ENCODE results near the gene DOLPP1. TPM values are rescaled to one million over a fixed set of nuclear protein-coding genes. Genes with fewer than 3 reads are reported as not detected.

DOLPP1 gene
- total RNA-seq, 1 experiment from 2014 or later, result 32.7 TPM

DNA sequence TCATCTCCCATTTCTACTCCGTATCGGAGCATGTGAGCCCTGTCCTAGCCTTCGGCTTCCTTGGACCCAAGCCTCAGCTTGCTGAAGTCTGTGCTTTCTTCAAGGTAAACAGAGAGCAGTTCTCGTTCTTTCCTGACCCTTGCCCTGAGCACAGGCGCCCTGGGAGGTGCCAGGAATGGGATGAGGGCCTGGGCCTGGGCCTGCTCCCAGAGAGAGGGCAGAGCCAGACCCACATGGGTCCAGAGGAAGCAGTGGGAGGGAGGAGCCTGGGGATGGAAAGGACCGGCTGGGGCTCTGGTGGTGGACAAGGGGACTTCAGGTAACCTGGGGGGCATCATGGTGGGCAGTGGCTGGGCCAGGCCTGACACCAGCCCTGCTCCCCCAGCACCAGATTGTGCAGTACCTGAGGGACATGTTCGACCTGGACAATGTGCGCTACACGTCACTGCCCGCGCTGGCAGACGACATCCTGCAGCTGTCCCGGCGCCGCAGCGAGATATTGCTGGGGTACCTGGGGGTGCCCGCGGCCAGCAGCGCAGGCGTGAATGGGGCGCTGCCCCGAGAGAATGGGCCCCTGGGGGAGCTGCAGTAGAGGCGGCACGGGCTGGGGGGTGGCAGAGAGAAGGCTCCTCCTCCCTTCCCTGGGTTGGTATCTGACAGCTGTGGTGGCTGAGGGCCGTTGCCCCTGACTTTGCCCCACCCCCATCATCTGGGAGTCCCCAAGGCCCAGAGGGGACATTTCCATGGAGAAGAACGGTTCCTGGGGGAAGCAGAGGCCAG lies 10.9 kb upstream of the DOLPP1 start (continued):
- TF ChIP-seq, protein P1, sequence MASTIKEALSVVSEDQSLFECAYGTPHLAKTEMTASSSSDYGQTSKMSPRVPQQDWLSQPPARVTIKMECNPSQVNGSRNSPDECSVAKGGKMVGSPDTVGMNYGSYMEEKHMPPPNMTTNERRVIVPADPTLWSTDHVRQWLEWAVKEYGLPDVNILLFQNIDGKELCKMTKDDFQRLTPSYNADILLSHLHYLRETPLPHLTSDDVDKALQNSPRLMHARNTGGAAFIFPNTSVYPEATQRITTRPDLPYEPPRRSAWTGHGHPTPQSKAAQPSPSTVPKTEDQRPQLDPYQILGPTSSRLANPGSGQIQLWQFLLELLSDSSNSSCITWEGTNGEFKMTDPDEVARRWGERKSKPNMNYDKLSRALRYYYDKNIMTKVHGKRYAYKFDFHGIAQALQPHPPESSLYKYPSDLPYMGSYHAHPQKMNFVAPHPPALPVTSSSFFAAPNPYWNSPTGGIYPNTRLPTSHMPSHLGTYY (CRISPR knock-in tag; IDR thresholded peaks at IDR 0.05), result no peak
- TF ChIP-seq, protein P2, sequence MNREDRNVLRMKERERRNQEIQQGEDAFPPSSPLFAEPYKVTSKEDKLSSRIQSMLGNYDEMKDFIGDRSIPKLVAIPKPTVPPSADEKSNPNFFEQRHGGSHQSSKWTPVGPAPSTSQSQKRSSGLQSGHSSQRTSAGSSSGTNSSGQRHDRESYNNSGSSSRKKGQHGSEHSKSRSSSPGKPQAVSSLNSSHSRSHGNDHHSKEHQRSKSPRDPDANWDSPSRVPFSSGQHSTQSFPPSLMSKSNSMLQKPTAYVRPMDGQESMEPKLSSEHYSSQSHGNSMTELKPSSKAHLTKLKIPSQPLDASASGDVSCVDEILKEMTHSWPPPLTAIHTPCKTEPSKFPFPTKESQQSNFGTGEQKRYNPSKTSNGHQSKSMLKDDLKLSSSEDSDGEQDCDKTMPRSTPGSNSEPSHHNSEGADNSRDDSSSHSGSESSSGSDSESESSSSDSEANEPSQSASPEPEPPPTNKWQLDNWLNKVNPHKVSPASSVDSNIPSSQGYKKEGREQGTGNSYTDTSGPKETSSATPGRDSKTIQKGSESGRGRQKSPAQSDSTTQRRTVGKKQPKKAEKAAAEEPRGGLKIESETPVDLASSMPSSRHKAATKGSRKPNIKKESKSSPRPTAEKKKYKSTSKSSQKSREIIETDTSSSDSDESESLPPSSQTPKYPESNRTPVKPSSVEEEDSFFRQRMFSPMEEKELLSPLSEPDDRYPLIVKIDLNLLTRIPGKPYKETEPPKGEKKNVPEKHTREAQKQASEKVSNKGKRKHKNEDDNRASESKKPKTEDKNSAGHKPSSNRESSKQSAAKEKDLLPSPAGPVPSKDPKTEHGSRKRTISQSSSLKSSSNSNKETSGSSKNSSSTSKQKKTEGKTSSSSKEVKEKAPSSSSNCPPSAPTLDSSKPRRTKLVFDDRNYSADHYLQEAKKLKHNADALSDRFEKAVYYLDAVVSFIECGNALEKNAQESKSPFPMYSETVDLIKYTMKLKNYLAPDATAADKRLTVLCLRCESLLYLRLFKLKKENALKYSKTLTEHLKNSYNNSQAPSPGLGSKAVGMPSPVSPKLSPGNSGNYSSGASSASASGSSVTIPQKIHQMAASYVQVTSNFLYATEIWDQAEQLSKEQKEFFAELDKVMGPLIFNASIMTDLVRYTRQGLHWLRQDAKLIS (CRISPR knock-in tag; IDR thresholded peaks at IDR 0.05; ENCODE audit: borderline replicate concordance), result no peak

DNA sequence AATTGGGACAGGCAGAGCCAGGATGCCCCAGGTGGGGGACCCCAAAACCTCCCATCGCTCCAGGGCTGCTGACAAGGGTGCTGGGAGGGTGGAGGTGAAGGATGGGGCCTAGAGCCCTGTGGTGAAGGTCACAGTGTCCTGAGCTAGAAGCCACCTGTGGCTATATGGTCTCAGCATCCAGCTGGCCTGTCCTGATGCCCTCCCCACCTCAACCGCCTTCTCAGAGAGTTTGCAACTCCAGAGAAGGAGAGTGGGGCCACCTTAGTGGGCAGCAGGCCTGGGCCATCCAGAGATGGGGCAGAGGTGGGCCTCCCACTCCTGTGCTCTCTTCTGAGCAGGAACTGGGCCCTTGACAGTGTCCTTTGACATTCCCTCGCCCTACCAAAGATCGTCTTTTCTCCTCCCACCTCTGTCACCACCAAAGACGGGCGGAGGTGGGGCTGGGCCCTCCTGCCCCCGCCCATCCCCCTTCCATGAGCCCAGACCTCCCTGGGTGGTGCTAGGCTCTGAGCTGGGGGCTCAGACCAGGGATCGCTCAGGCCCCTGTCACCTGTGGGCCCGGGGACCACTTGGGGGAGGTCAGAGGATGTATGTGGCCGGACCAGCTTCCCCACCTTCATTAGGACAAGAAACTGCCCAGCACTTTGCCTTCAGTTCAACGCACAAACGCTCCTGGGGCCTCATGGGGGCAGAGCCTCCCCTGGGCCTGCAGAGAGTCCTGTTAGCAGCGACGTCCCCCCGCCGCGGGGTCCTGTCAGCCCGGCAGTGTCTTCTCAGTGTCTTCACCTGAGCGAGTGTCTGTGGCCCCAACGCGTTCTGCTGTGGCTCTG lies 10.0 kb upstream of the DOLPP1 start:
- Mint-ChIP-seq H3K9me3 (no peaks in the 10 kb centered on the region), H3K36me3 (peaks cover 12% of the 10 kb centered on the region), H3K27ac (peak overlapping the region; percentile 85), H3K4me3 (peak overlapping the region; percentile 62), H3K4me1 (peaks cover 28% of the 10 kb centered on the region), H3K27me3 (ENCODE audit: low read depth) (no peaks in the 10 kb centered on the region)
- CTCF ChIA-PET, result interaction anchor here (0.6 to 2.4 kb wide), 5 partner anchors 9 to 338 kb away, joined by 3 to 10 read pairs (median 4); partner anchors contain the start of genes DOLPP1 and SH3GLB2
- ATAC-seq (peak; percentile 7), DNase-seq (ENCODE audit: low spot score) (no peak)
- POLR2A ChIA-PET, result interaction anchor here (1.4 kb wide), 1 partner anchor 10 kb away, joined by 5 read pairs; the partner anchor contains the start of gene DOLPP1
- TF ChIP-seq NFATC4 (CRISPR knock-in tag; IDR thresholded peaks at IDR 0.05) (no peak), ZNF138 (CRISPR knock-in tag; conservative IDR thresholded peaks at IDR 0.05) (no peak), SOX15 (CRISPR knock-in tag; IDR thresholded peaks at IDR 0.05) (no peak), ZNF423 (CRISPR knock-in tag; IDR thresholded peaks at IDR 0.05) (no peak), NR1H2 (CRISPR knock-in tag; IDR thresholded peaks at IDR 0.05) (no peak), SMAD4 (CRISPR knock-in tag; IDR thresholded peaks at IDR 0.05) (no peak), ZNF396 (CRISPR knock-in tag; IDR thresholded peaks at IDR 0.05; ENCODE audit: borderline replicate concordance) (no peak)
- TF ChIP-seq, protein P3, sequence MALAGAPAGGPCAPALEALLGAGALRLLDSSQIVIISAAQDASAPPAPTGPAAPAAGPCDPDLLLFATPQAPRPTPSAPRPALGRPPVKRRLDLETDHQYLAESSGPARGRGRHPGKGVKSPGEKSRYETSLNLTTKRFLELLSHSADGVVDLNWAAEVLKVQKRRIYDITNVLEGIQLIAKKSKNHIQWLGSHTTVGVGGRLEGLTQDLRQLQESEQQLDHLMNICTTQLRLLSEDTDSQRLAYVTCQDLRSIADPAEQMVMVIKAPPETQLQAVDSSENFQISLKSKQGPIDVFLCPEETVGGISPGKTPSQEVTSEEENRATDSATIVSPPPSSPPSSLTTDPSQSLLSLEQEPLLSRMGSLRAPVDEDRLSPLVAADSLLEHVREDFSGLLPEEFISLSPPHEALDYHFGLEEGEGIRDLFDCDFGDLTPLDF (CRISPR knock-in tag; IDR thresholded peaks at IDR 0.05), result no peak
- TF ChIP-seq, protein P4, sequence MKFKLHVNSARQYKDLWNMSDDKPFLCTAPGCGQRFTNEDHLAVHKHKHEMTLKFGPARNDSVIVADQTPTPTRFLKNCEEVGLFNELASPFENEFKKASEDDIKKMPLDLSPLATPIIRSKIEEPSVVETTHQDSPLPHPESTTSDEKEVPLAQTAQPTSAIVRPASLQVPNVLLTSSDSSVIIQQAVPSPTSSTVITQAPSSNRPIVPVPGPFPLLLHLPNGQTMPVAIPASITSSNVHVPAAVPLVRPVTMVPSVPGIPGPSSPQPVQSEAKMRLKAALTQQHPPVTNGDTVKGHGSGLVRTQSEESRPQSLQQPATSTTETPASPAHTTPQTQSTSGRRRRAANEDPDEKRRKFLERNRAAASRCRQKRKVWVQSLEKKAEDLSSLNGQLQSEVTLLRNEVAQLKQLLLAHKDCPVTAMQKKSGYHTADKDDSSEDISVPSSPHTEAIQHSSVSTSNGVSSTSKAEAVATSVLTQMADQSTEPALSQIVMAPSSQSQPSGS (CRISPR knock-in tag; IDR thresholded peaks at IDR 0.05; ENCODE audit: borderline replicate concordance, low read depth), result no peak

DNA sequence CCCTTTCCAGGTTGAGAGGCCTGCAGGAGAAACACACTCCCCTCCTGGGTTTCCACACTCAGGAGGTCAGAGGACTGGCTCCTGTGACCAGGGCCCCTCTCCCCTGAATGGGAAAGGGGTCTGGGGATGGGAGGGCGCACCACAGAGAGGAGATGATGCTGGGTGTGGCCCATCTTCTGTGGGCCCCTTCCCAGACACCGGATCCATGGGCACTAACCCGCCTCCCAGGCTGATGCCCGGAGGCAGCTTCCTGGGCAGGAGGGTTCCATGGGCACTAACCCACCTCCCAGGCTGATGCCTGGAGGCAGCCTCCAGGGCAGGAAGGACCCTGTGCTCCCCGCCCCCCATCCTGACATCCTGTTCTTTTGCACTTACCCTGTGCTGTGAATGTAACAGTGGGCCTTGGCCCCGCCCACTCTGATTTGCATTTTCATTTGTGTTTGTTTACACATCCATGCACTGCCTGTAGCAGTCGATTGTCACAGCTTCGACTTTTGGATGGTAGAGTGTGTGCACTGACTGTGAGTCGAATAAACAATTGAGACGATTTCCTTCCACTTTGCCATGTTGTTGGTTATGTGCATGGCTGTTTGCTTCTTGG lies 9.3 kb upstream of the DOLPP1 start:
- H3K27ac Mint-ChIP-seq, result peak overlapping the region; percentile 97
- H3K36me3 Mint-ChIP-seq, result peaks cover 11% of the 10 kb centered on the region
- CTCF ChIA-PET, result interaction anchor here (0.6 to 2.4 kb wide), 5 partner anchors 9 to 43 kb away, joined by 3 to 10 read pairs (median 4); partner anchors contain the start of genes DOLPP1 and SH3GLB2
- TF ChIP-seq MYBL2 (CRISPR knock-in tag; IDR thresholded peaks at IDR 0.05), result no peak
- 0 out of 2 replicates have a peak, but pooled peaks have one; percentile 20 for TF ChIP-seq CREM (CRISPR knock-in tag; IDR thresholded peaks at IDR 0.05)
- TF ChIP-seq KAT7 (CRISPR knock-in tag; IDR thresholded peaks at IDR 0.05; ENCODE audit: borderline replicate concordance), result 0 out of 2 replicates have a peak, but pooled peaks have one; percentile 44
- TF ChIP-seq, protein P5, sequence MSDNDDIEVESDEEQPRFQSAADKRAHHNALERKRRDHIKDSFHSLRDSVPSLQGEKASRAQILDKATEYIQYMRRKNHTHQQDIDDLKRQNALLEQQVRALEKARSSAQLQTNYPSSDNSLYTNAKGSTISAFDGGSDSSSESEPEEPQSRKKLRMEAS (CRISPR knock-in tag; IDR thresholded peaks at IDR 0.05), result no peak
- TF ChIP-seq, protein P6, sequence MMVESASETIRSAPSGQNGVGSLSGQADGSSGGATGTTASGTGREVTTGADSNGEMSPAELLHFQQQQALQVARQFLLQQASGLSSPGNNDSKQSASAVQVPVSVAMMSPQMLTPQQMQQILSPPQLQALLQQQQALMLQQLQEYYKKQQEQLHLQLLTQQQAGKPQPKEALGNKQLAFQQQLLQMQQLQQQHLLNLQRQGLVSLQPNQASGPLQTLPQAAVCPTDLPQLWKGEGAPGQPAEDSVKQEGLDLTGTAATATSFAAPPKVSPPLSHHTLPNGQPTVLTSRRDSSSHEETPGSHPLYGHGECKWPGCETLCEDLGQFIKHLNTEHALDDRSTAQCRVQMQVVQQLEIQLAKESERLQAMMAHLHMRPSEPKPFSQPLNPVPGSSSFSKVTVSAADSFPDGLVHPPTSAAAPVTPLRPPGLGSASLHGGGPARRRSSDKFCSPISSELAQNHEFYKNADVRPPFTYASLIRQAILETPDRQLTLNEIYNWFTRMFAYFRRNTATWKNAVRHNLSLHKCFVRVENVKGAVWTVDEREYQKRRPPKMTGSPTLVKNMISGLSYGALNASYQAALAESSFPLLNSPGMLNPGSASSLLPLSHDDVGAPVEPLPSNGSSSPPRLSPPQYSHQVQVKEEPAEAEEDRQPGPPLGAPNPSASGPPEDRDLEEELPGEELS (CRISPR knock-in tag; IDR thresholded peaks at IDR 0.05), result peak; percentile 57; the same call in 1 of the 2 replicates
- TF ChIP-seq FOXK1 (CRISPR knock-in tag; IDR thresholded peaks at IDR 0.05), result peak; percentile 82
- TF ChIP-seq FOXP1 (CRISPR knock-in tag; IDR thresholded peaks at IDR 0.05; ENCODE audit: borderline replicate concordance), result peak; percentile 18; the same call in 1 of the 2 replicates
- H3K27me3 Mint-ChIP-seq (ENCODE audit: low read depth), result no peaks in the 10 kb centered on the region
- no peaks in the 10 kb centered on the region for H3K9me3 Mint-ChIP-seq
- POLR2A ChIA-PET, result interaction anchor here (0.7 to 1.4 kb wide), 4 partner anchors 9 to 1142 kb away, joined by 3 to 5 read pairs (median 3); partner anchors contain the start of gene DOLPP1
- H3K4me3 Mint-ChIP-seq, result peak overlapping the region; percentile 62
- peaks cover 28% of the 10 kb centered on the region for H3K4me1 Mint-ChIP-seq
- ATAC-seq (peak; percentile 90), DNase-seq (ENCODE audit: low spot score) (peak; percentile 92)

Data from WTC11 (cell line).